Skin of body (tissue), 2 donors: ENCODE measurements around the gene CGREF1. TPM values are rescaled to one million over a fixed set of nuclear protein-coding genes. Genes with fewer than 3 reads are reported as not detected.
"Not testable (repeated sequence)": the region's sequence is repeated elsewhere in the genome, so short reads cannot be mapped to it uniquely, and the experiment has no call there.

Experiments used
- DNase-seq: peaks from one replicate; lab custom pipeline; 2025; lab: John Stamatoyannopoulos, UW
- total RNA-seq: library from RNA; depleted of rRNA; stranded (reverse); fragments of >200 nt; gene quantifications from one replicate; pipeline ENCODE4 v1.2.3, GENCODE V29; 2014

Gene CGREF1
- total RNA-seq, 1 donor from 2014 or later = 6.7 TPM

GRCh38 chr2:27111392-27112078 is 7.4 kb downstream of the CGREF1 start:
- DNase-seq = not testable (repeated sequence)

DNA sequence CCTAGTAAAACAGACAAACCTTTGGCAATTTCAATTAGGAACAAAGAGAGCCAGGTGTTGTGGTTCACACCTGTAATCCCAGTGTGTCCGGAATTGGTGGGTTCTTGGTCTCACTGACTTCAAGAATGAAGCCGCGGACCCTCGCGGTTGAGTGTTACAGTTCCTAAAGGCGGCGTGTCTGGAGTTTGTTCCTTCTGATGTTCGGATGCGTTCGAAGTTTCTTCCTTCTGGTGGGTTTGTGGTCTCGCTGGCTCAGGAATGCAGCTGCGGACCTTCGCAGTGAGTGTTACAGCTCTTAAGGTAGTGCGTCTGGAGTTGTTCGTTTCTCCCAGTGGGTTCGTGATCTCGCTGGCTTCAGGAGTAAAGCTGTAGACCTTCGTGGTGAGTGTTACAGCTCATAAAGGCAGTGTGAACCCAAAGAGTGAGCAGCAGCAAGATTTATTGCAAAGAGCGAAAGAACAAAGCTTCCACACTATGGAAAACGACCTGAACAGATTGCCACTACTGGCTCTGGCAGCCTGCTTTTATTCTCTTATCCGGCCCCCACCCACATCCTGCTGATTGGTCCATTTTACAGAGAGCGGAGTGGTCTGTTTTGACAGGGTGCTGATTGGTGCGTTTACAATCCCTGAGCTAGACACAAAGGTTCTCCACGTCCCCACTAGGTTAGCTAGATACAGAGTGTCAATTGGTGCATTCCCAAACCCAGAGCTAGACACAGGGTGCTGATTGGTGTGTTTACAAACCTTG is 8.2 kb downstream of the CGREF1 start:
- not testable (repeated sequence) for DNase-seq

DNA sequence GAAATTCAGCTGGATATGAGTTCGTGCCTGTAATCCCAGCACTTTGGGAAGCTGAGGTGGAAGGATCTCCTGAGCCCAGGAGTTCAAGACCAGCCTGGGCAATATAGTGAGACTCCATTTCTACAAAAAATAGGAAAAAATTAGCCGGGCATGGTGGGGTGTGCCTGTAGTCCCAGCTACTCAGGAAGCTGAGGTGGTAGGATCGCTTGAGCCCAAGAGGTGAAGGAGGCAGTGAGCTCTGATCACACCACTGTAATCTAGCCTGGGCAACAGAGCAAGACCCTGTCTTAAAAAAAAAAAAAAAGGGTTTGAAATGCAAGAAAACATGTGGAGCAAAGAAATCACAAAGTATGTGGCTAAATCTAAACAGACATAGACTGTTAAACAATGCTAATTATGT is 9.8 kb downstream of the CGREF1 start:
- no peak for DNase-seq

- DNase-seq = no peak
Observed at GRCh38 chr2:27108221-27108620, 10.7 kb downstream of the CGREF1 start.

GRCh38 chr2:27105981-27106380 is 12.9 kb downstream of the CGREF1 start:
- DNase-seq = no peak

DNA sequence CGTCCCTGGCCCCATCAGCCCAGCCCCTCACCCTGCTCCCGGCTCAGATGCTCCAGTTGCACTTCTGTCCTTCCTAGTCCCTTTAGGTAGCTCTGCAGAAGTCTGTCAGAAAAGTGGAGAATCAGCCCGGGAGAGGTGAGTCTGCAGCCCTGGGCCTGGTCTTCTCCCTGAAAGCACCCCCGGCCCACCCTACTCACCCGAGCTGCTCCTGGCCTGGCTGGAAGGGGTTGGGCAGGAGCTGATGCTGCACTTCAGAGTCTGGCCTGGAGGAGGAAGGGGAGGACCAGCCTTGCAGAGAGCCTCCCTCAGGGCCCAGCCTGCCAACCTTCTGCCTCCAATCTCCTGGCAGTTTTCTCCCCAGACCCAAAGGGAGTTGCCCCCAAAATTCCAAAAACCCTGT is 16.6 kb downstream of the CGREF1 start:
- DNase-seq = no peak

GRCh38 chr2:27100036-27100435 is 18.9 kb downstream of the CGREF1 start:
- DNase-seq = no peak

- DNase-seq = no peak
Observed at GRCh38 chr2:27099334-27099955, 19.5 kb downstream of the CGREF1 start.

GRCh38 chr2:27097341-27097740 is 21.6 kb downstream of the CGREF1 start:
- DNase-seq = no peak

GRCh38 chr2:27096748-27097297 is 22.1 kb downstream of the CGREF1 start:
- no peak for DNase-seq

- DNase-seq = peak; percentile 49
Observed at GRCh38 chr2:27095745-27096651, 22.9 kb downstream of the CGREF1 start.

- DNase-seq = no peak
Observed at GRCh38 chr2:27095427-27095744, 23.5 kb downstream of the CGREF1 start.

GRCh38 chr2:27094353-27094984 is 24.5 kb downstream of the CGREF1 start:
- DNase-seq = no peak

GRCh38 chr2:27093430-27094352 is 25.2 kb downstream of the CGREF1 start:
- no peak for DNase-seq

DNA sequence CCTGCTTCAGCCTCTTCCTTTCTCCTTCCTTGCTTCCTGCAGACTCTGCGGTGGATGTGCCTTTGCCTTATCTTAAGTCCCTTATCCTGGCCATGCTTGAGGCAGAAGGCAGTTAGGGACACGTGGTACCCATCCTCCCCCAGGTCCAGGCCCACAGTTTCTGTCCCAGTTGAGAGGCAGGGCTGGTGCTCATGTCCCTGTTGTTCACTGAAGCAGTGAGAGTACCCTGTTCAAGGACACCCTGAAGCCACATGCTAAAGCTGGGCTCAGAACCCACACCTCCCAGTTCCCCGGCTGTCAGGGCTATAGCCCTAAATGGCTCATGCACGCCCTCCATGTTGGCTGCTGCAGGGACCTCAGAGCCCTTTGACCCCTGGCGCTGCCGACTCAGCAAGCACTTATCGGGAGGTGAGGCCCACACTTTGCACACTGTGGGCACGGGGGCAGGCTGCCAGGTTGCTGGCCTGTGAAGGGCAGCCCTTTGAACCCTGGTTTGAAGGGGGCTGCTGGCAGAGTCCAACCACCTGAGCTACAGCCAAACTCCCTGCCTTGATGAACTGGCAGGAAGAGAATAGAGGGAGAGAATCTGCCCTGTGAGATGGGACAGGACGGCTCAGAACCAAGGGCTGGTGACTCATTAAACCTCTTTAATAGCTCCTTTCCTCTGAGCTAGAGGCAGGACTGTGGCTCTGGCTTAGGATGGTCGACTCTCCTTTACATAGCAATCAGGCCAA is 26.1 kb downstream of the CGREF1 start:
- DNase-seq = no peak

- DNase-seq = no peak
Observed at GRCh38 chr2:27091746-27092695, 26.9 kb downstream of the CGREF1 start.

GRCh38 chr2:27089111-27089954 is 29.6 kb downstream of the CGREF1 start:
- DNase-seq = no peak
